NB4 (cell line): ENCODE data around the gene MYBPHL.

Experiments
- DNase-seq: peaks from one replicate; pipeline ENCODE4 v3.0.0; 2010; ENCODE audit warnings: low read depth
- H3K4me3 ChIP-seq: one replicate; pipeline ENCODE4 v1.5.1; 2011; ENCODE audit warnings: mild to moderate bottlenecking, low read depth, low read length, moderate library complexity
- CTCF ChIP-seq: IDR thresholded peaks from one replicate; pipeline ENCODE4 v1.5.1; 2012; ENCODE audit warnings: low read depth, low read length
- MAX ChIP-seq: IDR thresholded peaks from 2 replicates; pipeline ENCODE4 v1.6.1; 2011; ENCODE audit warnings: low read depth, low read length
- MYC ChIP-seq: IDR thresholded peaks from 2 replicates; pipeline ENCODE4 v1.6.1; 2011; ENCODE audit warnings: low read depth, low read length
- POLR2A ChIP-seq: IDR thresholded peaks from 2 replicates; pipeline ENCODE4 v1.6.1; 2011; ENCODE audit warnings: mild to moderate bottlenecking; ENCODE audit not compliant: insufficient read length; ENCODE audit errors: extremely low read depth

The MYBPHL gene

GRCh38 chr1:109256971-109257681 is 49.7 kb downstream of the MYBPHL start:
- no peak for TF ChIP-seq MAX
- no peak for TF ChIP-seq MYC
- TF ChIP-seq POLR2A, result no peak
- no peak for TF ChIP-seq CTCF
- DNase-seq, result no peak
- H3K4me3 ChIP-seq, result no peak overlapping the region

GRCh38 chr1:109256085-109256484 is 50.7 kb downstream of the MYBPHL start:
- TF ChIP-seq MYC (no peak), CTCF (no peak), POLR2A (no peak), MAX (no peak)
- no peak overlapping the region for H3K4me3 ChIP-seq
- no peak for DNase-seq

GRCh38 chr1:109255678-109256077 is 51.1 kb downstream of the MYBPHL start:
- H3K4me3 ChIP-seq, result no peak overlapping the region
- DNase-seq, result no peak
- TF ChIP-seq CTCF (no peak), MAX (no peak), MYC (no peak), POLR2A (no peak)

GRCh38 chr1:109255097-109255651 is 51.6 kb downstream of the MYBPHL start:
- no peak overlapping the region for H3K4me3 ChIP-seq
- no peak for DNase-seq

GRCh38 chr1:109254621-109255096 is 52.2 kb downstream of the MYBPHL start:
- no peak for DNase-seq
- TF ChIP-seq MAX, result no peak
- TF ChIP-seq CTCF, result no peak
- no peak for TF ChIP-seq POLR2A
- TF ChIP-seq MYC, result no peak
- no peak overlapping the region for H3K4me3 ChIP-seq

More at GRCh38 chr1:109255097-109255651, 51.6 kb downstream of the MYBPHL start:
- no peak for TF ChIP-seq MYC
- no peak for TF ChIP-seq MAX
- no peak for TF ChIP-seq CTCF
- TF ChIP-seq POLR2A, result no peak
